ENCODE results near the gene PGM2. TPM values are rescaled to one million over a fixed set of nuclear protein-coding genes. Genes with fewer than 3 reads are reported as not detected.

The PGM2 gene
- total RNA-seq, 2 donors from 2014 or later, result 40.2 to 41.5 TPM

DNA sequence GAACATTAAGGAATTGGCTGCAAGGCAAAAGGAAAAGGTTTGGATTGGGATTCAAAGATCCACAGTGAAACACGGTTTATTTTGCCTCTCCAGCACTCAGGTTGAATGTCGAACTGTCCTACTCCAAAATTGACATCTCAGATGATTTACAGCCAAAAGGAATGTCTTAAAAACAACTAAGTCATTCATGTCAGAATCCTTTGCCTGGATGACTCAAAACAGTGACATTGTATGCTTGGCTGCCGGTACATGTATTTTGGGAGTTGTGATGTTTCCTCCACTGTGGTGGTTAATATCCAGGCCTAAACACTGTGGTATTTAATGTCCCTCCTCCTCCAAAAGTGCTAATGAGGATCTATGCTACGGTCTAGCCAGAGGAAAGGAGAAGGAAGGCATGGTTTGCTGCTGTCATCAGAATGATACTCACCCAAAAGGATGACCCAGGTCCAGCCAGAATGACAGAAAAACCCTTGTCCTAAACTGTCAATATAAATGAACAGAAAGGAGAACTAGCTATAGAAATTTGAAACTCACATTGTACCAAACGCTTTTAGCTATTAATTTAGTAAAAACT, 20.9 kb downstream of the PGM2 start:
- H3K9me3 Mint-ChIP-seq, result no peaks in the 10 kb centered on the region
- DNase-seq (no peak), ATAC-seq (replicated peaks in 1 of 2) (no peak)
- H3K27me3 Mint-ChIP-seq (ENCODE audit: low read depth), result no peaks in the 10 kb centered on the region
- H3K27ac Mint-ChIP-seq, result no peak overlapping the region
- H3K36me3 Mint-ChIP-seq (ENCODE audit: insufficient read depth in 2 of 2), result peaks cover 3 to 13% of the 10 kb centered on the region in 2 donors
- H3K4me3 Mint-ChIP-seq, result no peak overlapping the region
- no peaks in the 10 kb centered on the region for H3K4me1 Mint-ChIP-seq (ENCODE audit: low read depth)

GRCh38 chr4:37852376-37852775, 25.9 kb downstream of the PGM2 start:
- no peak for DNase-seq
- ATAC-seq (replicated peaks in 1 of 2), result no peak
- Mint-ChIP-seq H3K27me3 (ENCODE audit: low read depth) (no peaks in the 10 kb centered on the region), H3K4me3 (no peak overlapping the region), H3K4me1 (ENCODE audit: low read depth) (no peaks in the 10 kb centered on the region), H3K9me3 (no peaks in the 10 kb centered on the region), H3K36me3 (ENCODE audit: insufficient read depth in 2 of 2) (peaks cover 0 to 12% of the 10 kb centered on the region in 2 donors), H3K27ac (no peak overlapping the region)

DNA sequence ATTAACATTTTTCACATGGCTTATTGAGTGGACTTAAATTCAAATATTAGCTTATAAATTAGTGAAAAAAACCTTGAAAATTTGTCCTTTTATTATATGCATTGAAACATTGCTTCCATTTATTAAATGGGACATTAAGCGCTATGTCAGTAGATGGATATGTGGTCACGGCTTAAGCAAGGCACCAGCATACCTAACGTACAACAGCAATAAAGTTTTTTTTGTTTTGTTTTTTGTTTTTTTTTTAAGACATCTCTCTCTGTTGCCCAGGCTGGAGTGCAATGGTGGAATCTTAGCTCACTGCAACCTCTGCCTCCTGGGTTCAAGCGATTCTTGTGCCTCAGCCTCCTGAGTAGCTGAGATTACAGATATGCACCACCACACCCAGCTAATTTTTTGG, 31.6 kb downstream of the PGM2 start:
- H3K4me1 Mint-ChIP-seq (ENCODE audit: low read depth), result no peaks in the 10 kb centered on the region
- H3K27ac Mint-ChIP-seq, result no peak overlapping the region
- H3K9me3 Mint-ChIP-seq, result no peaks in the 10 kb centered on the region
- H3K27me3 Mint-ChIP-seq (ENCODE audit: low read depth), result no peaks in the 10 kb centered on the region
- no peak for ATAC-seq (replicated peaks in 1 of 2)
- no peak overlapping the region for H3K4me3 Mint-ChIP-seq
- peaks cover 3 to 5% of the 10 kb centered on the region in 2 donors for H3K36me3 Mint-ChIP-seq (ENCODE audit: insufficient read depth in 2 of 2)
- no peak for DNase-seq

GRCh38 chr4:37858872-37859271, 32.4 kb downstream of the PGM2 start:
- no peaks in the 10 kb centered on the region for H3K4me1 Mint-ChIP-seq (ENCODE audit: low read depth)
- H3K4me3 Mint-ChIP-seq, result no peak overlapping the region
- no peak overlapping the region for H3K27ac Mint-ChIP-seq
- H3K36me3 Mint-ChIP-seq (ENCODE audit: insufficient read depth in 2 of 2), result peaks cover 4 to 5% of the 10 kb centered on the region in 2 donors
- ATAC-seq (replicated peaks in 1 of 2) (no peak), DNase-seq (no peak)
- no peaks in the 10 kb centered on the region for H3K9me3 Mint-ChIP-seq
- no peaks in the 10 kb centered on the region for H3K27me3 Mint-ChIP-seq (ENCODE audit: low read depth)

DNA sequence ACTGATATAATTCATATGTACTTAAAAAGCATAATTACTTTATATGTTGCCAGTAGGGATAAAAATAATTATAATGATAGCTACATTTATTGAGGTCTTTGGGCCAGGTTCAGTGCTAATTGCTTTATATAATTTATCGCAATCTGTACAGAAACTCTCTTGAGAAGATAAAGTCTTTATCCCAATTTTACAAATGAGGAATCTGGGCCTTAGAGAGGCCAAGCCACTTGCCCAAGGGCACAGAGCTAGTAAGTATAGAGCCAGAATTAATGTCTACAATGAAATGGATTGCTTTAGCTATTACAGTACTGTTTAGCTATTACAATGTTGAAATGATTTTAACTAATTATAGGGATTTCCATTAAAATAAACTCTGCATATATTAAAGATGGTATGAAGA, 33.8 kb downstream of the PGM2 start:
- Mint-ChIP-seq H3K27ac (no peak overlapping the region), H3K9me3 (no peaks in the 10 kb centered on the region), H3K36me3 (ENCODE audit: insufficient read depth in 2 of 2) (peaks cover 4 to 5% of the 10 kb centered on the region in 2 donors), H3K27me3 (ENCODE audit: low read depth) (no peaks in the 10 kb centered on the region), H3K4me1 (ENCODE audit: low read depth) (no peaks in the 10 kb centered on the region), H3K4me3 (no peak overlapping the region)
- ATAC-seq (replicated peaks in 1 of 2) (no peak), DNase-seq (no peak)

DNA sequence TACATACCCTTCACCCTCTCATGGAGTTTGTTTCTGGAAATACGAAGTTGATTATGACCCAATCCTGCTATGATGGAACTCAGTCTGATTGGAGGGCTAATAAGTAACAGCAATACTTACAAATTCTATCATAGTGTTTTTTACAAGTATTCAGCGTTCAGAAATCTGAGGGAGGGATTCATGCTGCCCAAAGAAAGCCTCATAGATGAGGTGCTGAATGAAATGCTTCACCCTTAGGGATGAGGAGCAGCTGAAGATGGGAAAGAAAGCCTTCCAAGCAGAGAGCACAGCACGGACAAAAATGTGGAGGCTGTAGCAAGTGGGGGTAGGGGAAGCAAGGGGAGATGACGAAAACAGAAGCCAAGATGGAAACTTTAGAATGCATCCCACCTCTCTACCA, 36.5 kb downstream of the PGM2 start:
- no peaks in the 10 kb centered on the region for H3K4me1 Mint-ChIP-seq (ENCODE audit: low read depth)
- ATAC-seq (replicated peaks in 1 of 2) (no peak), DNase-seq (no peak)
- peaks cover 6 to 11% of the 10 kb centered on the region in 2 donors for H3K36me3 Mint-ChIP-seq (ENCODE audit: insufficient read depth in 2 of 2)
- H3K9me3 Mint-ChIP-seq, result no peaks in the 10 kb centered on the region
- H3K27me3 Mint-ChIP-seq (ENCODE audit: low read depth), result no peaks in the 10 kb centered on the region
- no peak overlapping the region for H3K27ac Mint-ChIP-seq
- no peak overlapping the region for H3K4me3 Mint-ChIP-seq

GRCh38 chr4:37864786-37865185, 38.3 kb downstream of the PGM2 start:
- no peak for DNase-seq
- Mint-ChIP-seq H3K27me3 (ENCODE audit: low read depth) (no peaks in the 10 kb centered on the region), H3K36me3 (ENCODE audit: insufficient read depth in 2 of 2) (peaks cover 4 to 12% of the 10 kb centered on the region in 2 donors), H3K4me1 (ENCODE audit: low read depth) (no peaks in the 10 kb centered on the region), H3K4me3 (no peak overlapping the region), H3K9me3 (no peaks in the 10 kb centered on the region), H3K27ac (no peak overlapping the region)
- ATAC-seq (replicated peaks in 1 of 2), result no peak

- Mint-ChIP-seq H3K4me1 (ENCODE audit: low read depth) (no peaks in the 10 kb centered on the region), H3K4me3 (no peak overlapping the region), H3K9me3 (no peaks in the 10 kb centered on the region), H3K27me3 (ENCODE audit: low read depth) (no peaks in the 10 kb centered on the region), H3K27ac (no peak overlapping the region), H3K36me3 (ENCODE audit: insufficient read depth in 2 of 2) (peaks cover 4 to 12% of the 10 kb centered on the region in 2 donors)
- DNase-seq (no peak), ATAC-seq (replicated peaks in 1 of 2) (no peak)
These were observed 39.0 kb downstream of the PGM2 start for GRCh38 chr4:37865450-37865849.

DNA sequence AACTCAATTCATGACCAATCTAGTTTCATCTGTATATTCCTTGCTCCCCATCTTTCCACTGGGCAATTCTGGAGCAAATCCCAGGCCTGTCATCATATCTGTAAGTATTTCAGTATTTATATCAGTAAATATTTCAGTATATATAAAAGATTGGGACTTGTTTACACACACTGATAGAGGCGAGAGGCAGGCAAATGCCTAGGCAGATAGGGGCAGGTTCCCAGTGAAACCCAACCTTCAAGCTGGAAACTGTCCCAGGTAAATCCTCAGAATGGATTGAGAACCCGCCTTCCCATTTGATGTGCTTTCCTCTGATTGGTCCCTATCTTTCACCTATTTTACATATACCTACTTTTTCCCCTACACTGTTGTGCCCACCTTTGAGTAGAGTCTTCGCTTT, 40.6 kb downstream of the PGM2 start:
- no peaks in the 10 kb centered on the region for H3K9me3 Mint-ChIP-seq
- H3K27me3 Mint-ChIP-seq (ENCODE audit: low read depth), result no peaks in the 10 kb centered on the region
- H3K4me1 Mint-ChIP-seq (ENCODE audit: low read depth), result peaks cover 10% of the 10 kb centered on the region
- ATAC-seq (replicated peaks in 1 of 2) (no peak), DNase-seq (no peak)
- no peak overlapping the region for H3K27ac Mint-ChIP-seq
- H3K36me3 Mint-ChIP-seq (ENCODE audit: insufficient read depth in 2 of 2), result peaks cover 4 to 12% of the 10 kb centered on the region in 2 donors
- no peak overlapping the region for H3K4me3 Mint-ChIP-seq

GRCh38 chr4:37868238-37868637, 41.8 kb downstream of the PGM2 start:
- Mint-ChIP-seq H3K4me1 (ENCODE audit: low read depth) (peaks cover 20% of the 10 kb centered on the region), H3K9me3 (no peaks in the 10 kb centered on the region), H3K36me3 (ENCODE audit: insufficient read depth in 2 of 2) (peaks cover 3 to 11% of the 10 kb centered on the region in 2 donors), H3K27me3 (ENCODE audit: low read depth) (no peaks in the 10 kb centered on the region), H3K4me3 (no peak overlapping the region), H3K27ac (no peak overlapping the region)
- no peak for DNase-seq
- ATAC-seq (replicated peaks in 1 of 2), result no peak

DNA sequence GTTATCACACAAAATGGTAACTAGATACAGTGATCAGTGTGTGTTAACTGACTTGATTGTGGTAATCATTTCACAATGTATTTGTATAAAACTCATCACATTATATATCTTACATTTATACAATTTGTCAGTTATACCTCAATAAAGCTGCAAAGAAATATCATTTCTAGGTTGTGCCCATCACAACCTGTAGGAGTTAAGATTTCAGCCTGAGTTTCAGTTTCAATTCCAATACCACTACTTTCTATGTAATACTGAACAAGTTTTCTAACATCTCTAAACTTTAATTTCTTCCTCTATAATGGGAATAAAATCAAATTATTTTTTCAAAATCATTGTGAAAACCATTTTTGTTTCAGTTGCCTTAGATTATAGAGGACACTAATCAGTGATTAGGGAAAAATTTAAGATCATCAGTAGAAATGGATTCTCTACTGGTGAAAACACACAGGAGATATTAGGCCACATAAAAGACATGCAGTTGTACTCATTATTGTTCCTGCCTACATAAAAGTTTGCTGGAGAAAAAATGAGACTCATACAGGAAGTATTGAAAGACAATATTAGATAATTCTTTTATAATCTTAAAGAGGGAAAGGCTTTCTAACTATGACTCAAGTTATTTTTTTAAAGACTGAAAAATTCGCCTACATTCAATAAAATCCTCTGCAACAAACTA, 46.0 kb downstream of the PGM2 start:
- peaks cover 32% of the 10 kb centered on the region for H3K4me1 Mint-ChIP-seq (ENCODE audit: low read depth)
- no peak overlapping the region for H3K4me3 Mint-ChIP-seq
- H3K27ac Mint-ChIP-seq, result no peak overlapping the region
- no peak for DNase-seq
- no peak for ATAC-seq (replicated peaks in 1 of 2)
- H3K27me3 Mint-ChIP-seq (ENCODE audit: low read depth), result no peaks in the 10 kb centered on the region
- no peaks in the 10 kb centered on the region for H3K9me3 Mint-ChIP-seq
- peaks cover 0 to 6% of the 10 kb centered on the region in 2 donors for H3K36me3 Mint-ChIP-seq (ENCODE audit: insufficient read depth in 2 of 2)

DNA sequence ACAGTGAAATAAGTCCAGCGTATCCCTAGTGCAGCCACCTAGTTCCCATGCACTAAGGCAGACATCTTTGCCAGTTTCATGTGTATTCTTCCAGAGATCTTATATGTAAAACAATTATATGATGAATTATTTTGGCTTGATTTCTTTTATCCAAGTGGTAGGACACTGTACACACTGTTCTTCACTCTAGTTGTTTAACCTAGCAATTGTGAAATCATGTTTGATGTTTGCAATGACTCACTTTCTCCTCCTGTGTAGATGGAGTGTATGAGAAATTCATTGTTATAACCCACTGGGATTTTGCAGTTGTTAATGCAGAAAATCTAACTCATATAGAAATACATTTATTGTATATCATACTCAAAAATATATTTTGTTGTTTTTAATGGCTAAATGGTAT, 46.9 kb downstream of the PGM2 start:
- Mint-ChIP-seq H3K9me3 (no peaks in the 10 kb centered on the region), H3K4me3 (no peak overlapping the region), H3K4me1 (ENCODE audit: low read depth) (peaks cover 32% of the 10 kb centered on the region), H3K36me3 (ENCODE audit: insufficient read depth in 2 of 2) (peaks cover 0 to 2% of the 10 kb centered on the region in 2 donors), H3K27me3 (ENCODE audit: low read depth) (no peaks in the 10 kb centered on the region), H3K27ac (no peak overlapping the region)
- no peak for DNase-seq
- ATAC-seq (replicated peaks in 1 of 2), result peak; percentile 69 to 70

DNA sequence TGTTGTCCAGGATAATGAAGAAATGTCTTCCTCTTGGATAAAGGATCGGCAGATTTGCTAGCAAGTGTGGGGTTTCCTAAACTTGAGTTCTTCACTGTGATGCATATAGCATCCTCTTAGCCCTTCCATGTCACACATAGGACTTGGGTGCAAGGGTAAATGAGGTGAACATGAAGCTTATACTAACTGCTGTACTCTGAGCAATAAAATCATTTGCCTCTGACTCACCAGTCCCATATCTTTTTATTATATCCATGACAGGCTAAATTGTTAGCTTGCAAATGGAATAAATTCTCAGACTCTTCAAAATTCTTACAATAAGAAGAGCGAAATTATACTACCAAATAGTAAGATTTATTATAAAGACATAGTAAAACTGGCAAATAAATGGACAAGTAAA, 49.7 kb downstream of the PGM2 start:
- Mint-ChIP-seq H3K27me3 (ENCODE audit: low read depth) (no peaks in the 10 kb centered on the region), H3K27ac (no peak overlapping the region), H3K9me3 (no peaks in the 10 kb centered on the region), H3K4me1 (ENCODE audit: low read depth) (peaks cover 30% of the 10 kb centered on the region), H3K4me3 (no peak overlapping the region), H3K36me3 (ENCODE audit: insufficient read depth in 2 of 2) (no peaks in the 10 kb centered on the region)
- ATAC-seq (replicated peaks in 1 of 2), result no peak
- DNase-seq, result no peak

- Mint-ChIP-seq H3K9me3 (no peaks in the 10 kb centered on the region), H3K27ac (no peak overlapping the region), H3K27me3 (ENCODE audit: low read depth) (no peaks in the 10 kb centered on the region)
These were observed 52.9 kb downstream of the PGM2 start for GRCh38 chr4:37879365-37879764.

More at GRCh38 chr4:37879365-37879764, 52.9 kb downstream of the PGM2 start:
- no peak for DNase-seq
- Mint-ChIP-seq H3K4me3 (no peak overlapping the region), H3K4me1 (ENCODE audit: low read depth) (peaks cover 1% of the 10 kb centered on the region), H3K36me3 (ENCODE audit: insufficient read depth in 2 of 2) (no peaks in the 10 kb centered on the region)
- no peak for ATAC-seq (replicated peaks in 1 of 2)

Measured in activated T-cell treated with anti-CD3 and anti-CD28 coated beads, Interleukin-2, amount 50 U/mL, for 72 hours (primary cell).